Upper lobe of left lung (tissue), 4 donors: ENCODE data around the gene PGBD5.

Source experiments
- EP300 ChIP-seq, 4 donors: sonication (generic); formaldehyde crosslinking; IDR thresholded peaks; one replicate each; pipeline ENCODE4 v1.5.1; 2017; ENCODE audit warnings: antibody characterized with exemption in 4 of 4, control low read depth in 2 of 4
- POLR2A ChIP-seq, 4 donors: fragments of 450-650 bp; IDR thresholded peaks; one replicate each; pipeline ENCODE4 v1.5.1; 2016 to 2017; ENCODE audit warnings: antibody characterized with exemption in 4 of 4, mild to moderate bottlenecking in 2 of 4
- POLR2AphosphoS5 ChIP-seq, 2 donors: sonication (generic); formaldehyde crosslinking; IDR thresholded peaks; one replicate each; pipeline ENCODE4 v1.5.1; 2017; ENCODE audit warnings: antibody characterized with exemption in 2 of 2
- TF ChIP-seq, protein P1 (sequence below), 6 experiments: fragments of 450-650 bp in 4 of 6; fragments of 200-600 bp in 2 of 6; sonication (generic) in 2 of 6; IDR thresholded peaks; one replicate each; pipeline ENCODE4 v1.5.1; 2016 to 2019; ENCODE audit warnings: antibody characterized with exemption in 6 of 6

GRCh38 chr1:230303822-230304221, 122.3 kb downstream of the PGBD5 start:
- TF ChIP-seq EP300 (IDR thresholded peaks at IDR 0.05): no peak
- no peak for TF ChIP-seq POLR2A (IDR thresholded peaks at IDR 0.05)
- TF ChIP-seq, protein P1, sequence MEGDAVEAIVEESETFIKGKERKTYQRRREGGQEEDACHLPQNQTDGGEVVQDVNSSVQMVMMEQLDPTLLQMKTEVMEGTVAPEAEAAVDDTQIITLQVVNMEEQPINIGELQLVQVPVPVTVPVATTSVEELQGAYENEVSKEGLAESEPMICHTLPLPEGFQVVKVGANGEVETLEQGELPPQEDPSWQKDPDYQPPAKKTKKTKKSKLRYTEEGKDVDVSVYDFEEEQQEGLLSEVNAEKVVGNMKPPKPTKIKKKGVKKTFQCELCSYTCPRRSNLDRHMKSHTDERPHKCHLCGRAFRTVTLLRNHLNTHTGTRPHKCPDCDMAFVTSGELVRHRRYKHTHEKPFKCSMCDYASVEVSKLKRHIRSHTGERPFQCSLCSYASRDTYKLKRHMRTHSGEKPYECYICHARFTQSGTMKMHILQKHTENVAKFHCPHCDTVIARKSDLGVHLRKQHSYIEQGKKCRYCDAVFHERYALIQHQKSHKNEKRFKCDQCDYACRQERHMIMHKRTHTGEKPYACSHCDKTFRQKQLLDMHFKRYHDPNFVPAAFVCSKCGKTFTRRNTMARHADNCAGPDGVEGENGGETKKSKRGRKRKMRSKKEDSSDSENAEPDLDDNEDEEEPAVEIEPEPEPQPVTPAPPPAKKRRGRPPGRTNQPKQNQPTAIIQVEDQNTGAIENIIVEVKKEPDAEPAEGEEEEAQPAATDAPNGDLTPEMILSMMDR (IDR thresholded peaks at IDR 0.05): no peak
- no peak for TF ChIP-seq POLR2AphosphoS5 (IDR thresholded peaks at IDR 0.05)
